ENCODE data around the gene TRIM25. TPM values are rescaled to one million over a fixed set of nuclear protein-coding genes. Genes with fewer than 3 reads are reported as not detected.

TRIM25 gene
- total RNA-seq, 4 donors from 2014 or later = 41.4 to 112 (median 78.6) TPM

DNA sequence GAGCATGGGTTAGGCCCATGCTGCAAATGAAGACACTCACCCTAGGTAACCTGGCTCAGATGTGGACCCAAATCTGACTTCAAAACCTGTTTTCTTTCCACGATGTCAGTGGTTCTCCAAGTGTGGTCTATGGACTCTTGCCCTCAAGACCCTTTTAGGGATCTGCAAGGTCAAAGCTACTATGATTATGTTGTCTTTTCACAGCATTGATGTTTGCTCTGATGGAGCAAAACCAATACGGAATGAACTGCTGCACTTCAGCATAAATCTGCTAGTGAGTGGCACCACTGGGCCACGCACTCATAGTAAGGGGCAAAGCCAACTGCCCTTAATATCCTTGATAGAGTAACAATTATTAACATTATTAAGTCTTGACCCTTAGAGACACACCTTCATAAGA lies 21.6 kb upstream of the TRIM25 start:
- no peak for ATAC-seq (ENCODE audit: low FRiP score)
- TF ChIP-seq CTCF (IDR thresholded peaks at IDR 0.05) = no peak
- DNase-seq (ENCODE audit: low spot score) = no peak

- DNase-seq (ENCODE audit: low spot score) (no peak), ATAC-seq (ENCODE audit: low FRiP score) (no peak)
- no peak for TF ChIP-seq CTCF (IDR thresholded peaks at IDR 0.05)
Observed at GRCh38 chr17:56934280-56934679, 20.4 kb upstream of the TRIM25 start.

DNA sequence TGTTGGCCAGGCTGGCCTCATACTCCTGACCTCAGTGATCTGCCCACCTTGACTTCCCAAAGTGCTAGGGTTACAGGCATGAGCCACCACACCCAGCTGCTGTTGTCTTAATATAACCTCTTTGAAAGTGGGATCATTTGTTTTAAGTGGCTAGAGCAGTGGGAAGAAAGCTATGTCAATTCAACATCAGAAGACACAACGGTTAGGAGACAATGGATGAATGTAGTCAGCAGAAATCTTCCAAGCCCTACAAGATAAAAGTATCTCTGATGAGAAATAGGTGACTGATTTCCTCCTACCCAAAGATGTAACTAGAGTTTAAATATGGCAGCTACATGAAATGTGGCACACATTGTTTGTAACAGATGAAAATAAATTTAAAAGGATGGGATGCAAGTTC lies 20.0 kb upstream of the TRIM25 start:
- ATAC-seq (ENCODE audit: low FRiP score) = no peak
- no peak for TF ChIP-seq CTCF (IDR thresholded peaks at IDR 0.05)
- no peak for DNase-seq (ENCODE audit: low spot score)

DNA sequence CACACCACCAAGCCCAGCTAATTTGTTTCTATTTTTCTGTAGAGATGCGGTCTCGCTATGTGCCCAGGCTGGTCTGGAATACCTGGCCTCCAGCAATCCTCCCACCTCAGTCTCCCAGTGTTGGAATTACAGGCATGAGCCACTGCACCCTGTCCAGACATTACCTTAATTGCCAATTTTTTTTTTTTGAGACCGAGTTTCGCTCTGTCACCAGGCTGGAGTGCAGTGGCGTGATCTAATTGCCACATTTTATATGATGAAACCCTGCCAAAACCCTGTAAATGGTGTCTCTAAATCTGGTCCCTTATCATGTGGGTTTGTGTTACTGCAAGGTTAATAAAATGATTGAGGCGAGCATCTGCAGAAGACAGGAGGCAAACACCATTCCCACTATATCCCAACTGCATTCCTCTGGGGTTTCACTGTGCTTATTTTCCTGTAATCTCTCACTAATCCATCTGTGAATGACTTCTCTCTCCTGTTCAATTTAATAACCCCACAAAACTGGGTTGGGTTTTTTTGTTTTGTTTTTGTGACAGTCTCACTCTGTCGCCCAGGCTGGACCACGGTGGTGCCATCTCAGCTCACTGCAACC lies 19.4 kb upstream of the TRIM25 start:
- DNase-seq (ENCODE audit: low spot score) = no peak
- TF ChIP-seq CTCF (IDR thresholded peaks at IDR 0.05) = no peak
- no peak for ATAC-seq (ENCODE audit: low FRiP score)

- ATAC-seq (ENCODE audit: low FRiP score) = no peak
- DNase-seq (ENCODE audit: low spot score) = no peak
- TF ChIP-seq CTCF (IDR thresholded peaks at IDR 0.05) = no peak
Observed at GRCh38 chr17:56930739-56931337, 17.0 kb upstream of the TRIM25 start.

GRCh38 chr17:56929362-56929969 lies 15.6 kb upstream of the TRIM25 start:
- no peak for TF ChIP-seq CTCF (IDR thresholded peaks at IDR 0.05)
- ATAC-seq (ENCODE audit: low FRiP score) (no peak), DNase-seq (ENCODE audit: low spot score) (no peak)

DNA sequence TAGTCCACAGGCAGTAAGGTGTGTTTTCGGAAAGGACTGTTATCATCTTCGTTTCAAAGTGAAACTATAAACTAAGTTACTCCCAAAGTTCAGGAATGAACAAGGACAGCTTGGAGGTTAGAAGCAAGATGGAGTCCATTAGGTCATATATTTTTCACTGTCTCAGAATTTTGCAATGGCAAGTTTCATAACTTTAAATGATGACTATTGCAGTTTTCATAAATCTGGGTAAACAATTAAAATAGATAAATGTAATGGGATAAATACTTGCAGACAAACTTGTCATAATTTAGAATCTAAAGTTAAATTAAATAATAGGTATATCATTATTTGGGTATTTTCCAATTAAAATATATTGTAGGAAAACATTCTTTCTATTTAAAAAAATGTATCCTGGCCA lies 14.7 kb upstream of the TRIM25 start:
- TF ChIP-seq CTCF (IDR thresholded peaks at IDR 0.05) = no peak
- DNase-seq (ENCODE audit: low spot score) (no peak), ATAC-seq (ENCODE audit: low FRiP score) (no peak)

Data from omental fat pad (tissue), 4 donors.